Measurements from ENCODE around the gene KCNQ1. TPM values are rescaled to one million over a fixed set of nuclear protein-coding genes. Genes with fewer than 3 reads are reported as not detected.

KCNQ1 gene
- total and polyA plus RNA-seq, 2 of the 13 experiments (the other 11 are each of a cell fraction or from before 2014, with no cell fraction given) = 0.02 to 0.08 TPM

DNA sequence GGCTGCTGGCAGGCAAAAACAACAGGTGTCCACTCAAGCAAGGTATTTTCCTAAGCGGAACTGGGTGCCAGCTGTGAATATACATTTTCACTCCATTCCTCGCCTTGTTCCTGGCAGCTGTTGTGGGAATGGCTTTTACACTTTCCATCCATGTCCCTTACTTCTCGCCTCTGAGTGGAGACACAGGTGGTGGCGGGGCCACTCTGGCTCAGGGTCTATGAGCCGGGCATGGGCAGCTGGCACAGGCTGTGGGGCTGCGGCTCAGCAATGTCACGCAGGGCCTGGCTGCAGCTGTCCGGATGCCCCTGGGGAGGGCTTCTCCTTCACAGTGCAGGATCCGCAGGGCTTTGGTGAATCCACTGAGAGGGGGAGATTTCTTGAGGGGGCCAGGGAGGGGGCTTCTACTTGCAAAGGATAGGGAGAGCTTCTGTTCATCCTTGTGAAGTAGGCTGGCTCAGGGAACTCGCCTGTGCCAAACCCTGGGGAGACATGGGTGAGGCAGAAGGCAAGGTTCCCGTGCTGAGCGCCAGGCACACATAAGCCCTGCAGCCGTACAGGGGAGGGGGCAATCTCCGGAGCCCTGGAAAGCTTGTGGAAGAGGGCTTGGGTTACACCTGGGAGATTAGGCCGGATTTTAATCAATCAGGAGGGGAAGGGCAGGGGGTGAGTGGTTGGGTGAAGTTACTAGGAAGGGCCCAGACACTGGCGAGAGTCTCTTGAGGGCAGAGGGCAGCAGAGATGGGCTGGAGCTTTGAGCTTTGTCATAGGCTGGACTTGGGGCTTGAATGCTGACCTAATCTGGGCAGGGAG, 209.3 kb downstream of the KCNQ1 start (continued):
- TF ChIP-seq, protein P1, sequence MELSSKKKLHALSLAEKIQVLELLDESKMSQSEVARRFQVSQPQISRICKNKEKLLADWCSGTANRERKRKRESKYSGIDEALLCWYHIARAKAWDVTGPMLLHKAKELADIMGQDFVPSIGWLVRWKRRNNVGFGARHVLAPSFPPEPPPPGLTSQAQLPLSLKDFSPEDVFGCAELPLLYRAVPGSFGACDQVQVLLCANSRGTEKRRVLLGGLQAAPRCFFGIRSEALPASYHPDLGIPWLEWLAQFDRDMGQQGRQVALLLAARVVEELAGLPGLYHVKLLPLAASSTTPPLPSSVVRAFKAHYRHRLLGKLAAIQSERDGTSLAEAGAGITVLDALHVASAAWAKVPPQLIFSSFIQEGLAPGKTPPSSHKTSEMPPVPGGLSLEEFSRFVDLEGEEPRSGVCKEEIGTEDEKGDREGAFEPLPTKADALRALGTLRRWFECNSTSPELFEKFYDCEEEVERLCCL (CRISPR knock-in tag; IDR thresholded peaks at IDR 0.05; ENCODE audit: borderline replicate concordance) = no peak
- TF ChIP-seq PAF1 (CRISPR knock-in tag; IDR thresholded peaks at IDR 0.05) (0 out of 2 replicates have a peak, but pooled peaks have one; percentile 33), ZNF367 (CRISPR knock-in tag; IDR thresholded peaks at IDR 0.05; ENCODE audit: borderline replicate concordance) (no peak), HDAC1 (CRISPR knock-in tag; IDR thresholded peaks at IDR 0.05) (no peak), RAD21 (CRISPR knock-in tag; IDR thresholded peaks at IDR 0.05) (no peak)
- TF ChIP-seq, protein P2, sequence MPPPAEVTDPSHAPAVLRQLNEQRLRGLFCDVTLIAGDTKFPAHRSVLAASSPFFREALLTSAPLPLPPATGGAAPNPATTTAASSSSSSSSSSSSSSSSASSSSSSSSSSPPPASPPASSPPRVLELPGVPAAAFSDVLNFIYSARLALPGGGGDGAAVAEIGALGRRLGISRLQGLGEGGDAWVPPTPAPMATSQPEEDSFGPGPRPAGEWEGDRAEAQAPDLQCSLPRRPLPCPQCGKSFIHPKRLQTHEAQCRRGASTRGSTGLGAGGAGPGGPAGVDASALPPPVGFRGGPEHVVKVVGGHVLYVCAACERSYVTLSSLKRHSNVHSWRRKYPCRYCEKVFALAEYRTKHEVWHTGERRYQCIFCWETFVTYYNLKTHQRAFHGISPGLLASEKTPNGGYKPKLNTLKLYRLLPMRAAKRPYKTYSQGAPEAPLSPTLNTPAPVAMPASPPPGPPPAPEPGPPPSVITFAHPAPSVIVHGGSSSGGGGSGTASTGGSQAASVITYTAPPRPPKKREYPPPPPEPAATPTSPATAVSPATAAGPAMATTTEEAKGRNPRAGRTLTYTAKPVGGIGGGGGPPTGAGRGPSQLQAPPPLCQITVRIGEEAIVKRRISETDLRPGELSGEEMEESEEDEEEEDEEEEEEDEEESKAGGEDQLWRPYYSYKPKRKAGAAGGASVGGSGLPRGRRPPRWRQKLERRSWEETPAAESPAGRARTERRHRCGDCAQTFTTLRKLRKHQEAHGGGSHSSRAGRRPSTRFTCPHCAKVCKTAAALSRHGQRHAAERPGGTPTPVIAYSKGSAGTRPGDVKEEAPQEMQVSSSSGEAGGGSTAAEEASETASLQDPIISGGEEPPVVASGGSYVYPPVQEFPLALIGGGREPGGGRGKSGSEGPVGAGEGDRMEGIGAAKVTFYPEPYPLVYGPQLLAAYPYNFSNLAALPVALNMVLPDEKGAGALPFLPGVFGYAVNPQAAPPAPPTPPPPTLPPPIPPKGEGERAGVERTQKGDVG (CRISPR knock-in tag; IDR thresholded peaks at IDR 0.05; ENCODE audit: borderline replicate concordance) = no peak

Measured in HepG2 (cell line).